ENCODE data around the gene STOML3. TPM values are rescaled to one million over a fixed set of nuclear protein-coding genes. Genes with fewer than 3 reads are reported as not detected.

Gene STOML3
- total and polyA plus RNA-seq, 2 of the 8 experiments (the other 6 are each of a cell fraction or from before 2014, with no cell fraction given), result 0.06 TPM; not detected in 1

DNA sequence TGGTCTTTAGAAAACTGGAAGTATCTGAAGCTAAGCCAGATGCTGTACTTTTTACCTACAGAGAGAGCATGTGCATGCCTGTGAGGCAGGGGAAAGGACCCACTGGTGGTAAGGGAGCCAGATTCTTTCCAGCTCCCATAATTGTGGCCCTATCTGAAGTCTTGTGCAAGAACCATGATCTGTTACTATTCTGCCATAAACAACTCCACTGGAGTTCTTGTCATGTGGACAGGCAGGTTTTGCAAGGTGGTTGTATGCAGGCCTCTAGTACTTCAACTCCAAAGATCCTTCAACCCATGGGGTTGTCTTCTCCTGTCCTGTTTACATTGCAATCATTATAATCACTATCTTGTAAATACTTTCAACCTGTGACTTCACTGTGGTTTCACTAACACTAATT, 33.1 kb upstream of the STOML3 start:
- H3K9ac ChIP-seq (replicated peaks in 1 of 4; ENCODE audit: extremely low read depth in 1 of 4, low read depth in 3 of 4, low read length in 3 of 4), result peak overlapping the region in 1 of 4 experiments; percentile 24; a peak in 1 of 7 replicates
- H3K27me3 ChIP-seq (replicated peaks in 1 of 4; ENCODE audit: control insufficient read depth in 3 of 4, extremely low read depth in 1 of 4, insufficient read depth in 3 of 4, low read length in 3 of 4), result no peaks in the 10 kb centered on the region
- CTCF ChIA-PET (ENCODE audit: partially characterized antibody), result interaction anchor here (1.6 to 1.7 kb wide), 3 partner anchors 9 to 12 kb away, joined by 4 to 7 read pairs (median 7); no protein-coding TSS in a partner anchor
- no peak overlapping the region for H2BK15ac ChIP-seq (ENCODE audit: low read length)
- peak; percentile 28 for FAIRE-seq
- POLR2A ChIA-PET (ENCODE audit: partially characterized antibody), result interaction anchor here (0.9 to 8.0 kb wide), 4 partner anchors 8 to 16 kb away, joined by 4 to 73 read pairs (median 18); partner anchors contain the start of genes NHLRC3 and PROSER1
- H3K23ac ChIP-seq (ENCODE audit: insufficient read length), result no peak overlapping the region
- H3K27ac ChIP-seq (ENCODE audit: low read depth, low read length), result peak overlapping the region; percentile 76
- no peaks in the 10 kb centered on the region for H3K79me1 ChIP-seq (ENCODE audit: low read depth, low read length)
- H2BK12ac ChIP-seq (ENCODE audit: low read depth, low read length), result peak overlapping the region; percentile 89
- H3K18ac ChIP-seq (ENCODE audit: extremely low read depth, low read length), result peak overlapping the region; percentile 20
- peaks cover 12 to 92% (median 34%) of the 10 kb centered on the region in 4 experiments for H3K36me3 ChIP-seq (ENCODE audit: control insufficient read depth in 2 of 4, insufficient read depth in 4 of 4, low read length in 3 of 4)
- H4K5ac ChIP-seq (ENCODE audit: insufficient read length, low read depth, low read length), result peak overlapping the region; percentile 28
- H3K56ac ChIP-seq (replicated peaks; ENCODE audit: insufficient read length, low read depth, low read length), result no peak overlapping the region
- peaks cover 10 to 25% (median 17%) of the 10 kb centered on the region in 4 experiments; a peak in 5 of 7 replicates for H3K4me1 ChIP-seq (replicated peaks in 1 of 4; ENCODE audit: control insufficient read depth in 3 of 4, insufficient read depth in 4 of 4, low read length in 3 of 4)
- peak overlapping the region in 2 of 4 experiments; percentile 0 to 30; a peak in 1 of 8 replicates for H3K4me3 ChIP-seq (ENCODE audit: extremely low read depth in 1 of 4, insufficient read depth in 2 of 4, low read depth in 3 of 4, low read length in 4 of 4)
- DNase-seq (ENCODE audit: low read depth in 1 of 2, low spot score in 2 of 2), result no peak
- peak overlapping the region; percentile 52 to 56 for H3K4me2 ChIP-seq (ENCODE audit: insufficient read depth in 1 of 2, low read depth in 2 of 2, low read length in 2 of 2)
- no peak overlapping the region for H2BK120ac ChIP-seq (replicated peaks; ENCODE audit: low read depth, low read length)
- H4K91ac ChIP-seq (replicated peaks; ENCODE audit: insufficient read length, low read length), result peak overlapping the region; percentile 63
- no peak overlapping the region for H3K14ac ChIP-seq (ENCODE audit: insufficient read length)
- no peak overlapping the region; the same call in 1 of the 2 replicates for H2AK5ac ChIP-seq (ENCODE audit: low read depth, low read length)
- H2AFZ ChIP-seq (ENCODE audit: low read length), result no peak overlapping the region
- no peak overlapping the region for H4K8ac ChIP-seq (ENCODE audit: extremely low read depth, insufficient read depth, low read length)
- H3K23me2 ChIP-seq (ENCODE audit: low read depth, low read length), result no peaks in the 10 kb centered on the region
- peak overlapping the region; percentile 60 for H2BK5ac ChIP-seq (ENCODE audit: low read depth, low read length)
- H3K79me2 ChIP-seq (ENCODE audit: control insufficient read depth in 1 of 2, insufficient read depth in 2 of 2, low read length in 2 of 2), result peaks cover 0 to 25% of the 10 kb centered on the region in 2 experiments; a peak in 2 of 4 replicates
- no peaks in the 10 kb centered on the region for H4K20me1 ChIP-seq (replicated peaks in 1 of 2; ENCODE audit: control insufficient read depth in 1 of 2, insufficient read depth in 2 of 2, low read length in 2 of 2)
- no peak overlapping the region for H3K4ac ChIP-seq (replicated peaks; ENCODE audit: insufficient read length, low read depth, low read length)
- peak overlapping the region; percentile 17; the same call in 1 of the 2 replicates for H2BK20ac ChIP-seq (ENCODE audit: low read length)
- no peaks in the 10 kb centered on the region for H3K9me3 ChIP-seq (ENCODE audit: insufficient read depth in 2 of 2, low read depth in 1 of 2, low read length in 1 of 2)
- TF ChIP-seq BCL11A (IDR thresholded peaks at IDR 0.05; ENCODE audit: low read depth in 2 of 2, low read length in 2 of 2) (no peak), NANOG (IDR thresholded peaks at IDR 0.05; ENCODE audit: insufficient read depth, low read depth, low read length, poor library complexity, severe bottlenecking) (no peak), HDAC6 (IDR thresholded peaks at IDR 0.05; ENCODE audit: low read depth, low read length) (no peak), BACH1 (IDR thresholded peaks at IDR 0.05; ENCODE audit: low read length) (no peak)
- TF ChIP-seq, protein P1, sequence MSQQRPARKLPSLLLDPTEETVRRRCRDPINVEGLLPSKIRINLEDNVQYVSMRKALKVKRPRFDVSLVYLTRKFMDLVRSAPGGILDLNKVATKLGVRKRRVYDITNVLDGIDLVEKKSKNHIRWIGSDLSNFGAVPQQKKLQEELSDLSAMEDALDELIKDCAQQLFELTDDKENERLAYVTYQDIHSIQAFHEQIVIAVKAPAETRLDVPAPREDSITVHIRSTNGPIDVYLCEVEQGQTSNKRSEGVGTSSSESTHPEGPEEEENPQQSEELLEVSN (IDR thresholded peaks at IDR 0.05), result 0 out of 2 replicates have a peak, but pooled peaks have one; percentile 16
